Esophagus squamous epithelium (tissue), 5 donors: ENCODE measurements around the gene PEX1. TPM values are rescaled to one million over a fixed set of nuclear protein-coding genes. Genes with fewer than 3 reads are reported as not detected.

Source experiments
- DNase-seq: peaks from one replicate; lab custom pipeline; 2025; lab: John Stamatoyannopoulos, UW
- H3K27ac ChIP-seq, 4 donors: fragments of 200-600 bp; sonication (generic); one replicate each; pipeline ENCODE4 v1.5.1; 2016 to 2019; ENCODE audit warnings: mild to moderate bottlenecking in 1 of 4
- H3K27me3 ChIP-seq, 4 donors: fragments of 200-600 bp; sonication (generic); 1 replicate in 3 of 4; 2 replicates in 1 of 4; pipeline versions ENCODE4 v1.5.1 to v1.6.0; 2017 to 2021; ENCODE audit warnings: antibody characterized with exemption in 1 of 4
- H3K36me3 ChIP-seq, 3 donors: fragments of 200-600 bp; sonication (generic); one replicate each; pipeline ENCODE4 v1.5.1; 2016 to 2019
- H3K4me1 ChIP-seq, 3 donors: fragments of 200-600 bp; sonication (generic); one replicate each; pipeline ENCODE4 v1.5.1; 2017 to 2019
- H3K4me3 ChIP-seq, 4 donors: fragments of 200-600 bp; sonication (generic); 1 replicate in 3 of 4; 2 replicates in 1 of 4; pipeline ENCODE4 v1.5.1; 2016 to 2019; ENCODE audit warnings: mild to moderate bottlenecking in 2 of 4, moderate library complexity in 1 of 4
- H3K9me3 ChIP-seq, 3 donors: fragments of 200-600 bp; sonication (generic); one replicate each; pipeline ENCODE4 v1.5.1; 2016 to 2019
- POLR2A ChIP-seq, 4 donors: fragments of 450-650 bp; IDR thresholded peaks; one replicate each; pipeline ENCODE4 v1.6.1; 2017; ENCODE audit warnings: antibody characterized with exemption in 4 of 4, mild to moderate bottlenecking in 4 of 4, moderate library complexity in 3 of 4
- WGBS, 2 donors: methylation state at CpG; one replicate each; pipeline ENCODE4 v1.1.5; 2018; 5-methylcytosine and 5-hydroxymethylcytosine counted together
- intact Hi-C: fragments of 100-400 bp; cut with DNase I; formaldehyde crosslinking; loops from one replicate; pipeline ENCODE4 v1.15.0; 2022
- total RNA-seq, 4 donors: library from RNA; depleted of rRNA; stranded (reverse); fragments of >200 nt; gene quantifications; one replicate each; pipeline ENCODE4 v1.1.0, GENCODE V29; 2016
- TF ChIP-seq, protein P1 (sequence below), 6 experiments: fragments of 450-650 bp in 4 of 6; fragments of 200-600 bp in 2 of 6; sonication (generic) in 2 of 6; IDR thresholded peaks; one replicate each; pipeline ENCODE4 v1.5.1; 2016 to 2019; ENCODE audit warnings: antibody characterized with exemption in 6 of 6, mild to moderate bottlenecking in 4 of 6, moderate library complexity in 4 of 6
- donor health status: DM: yes; HTN: yes; CAD: no.

The PEX1 gene
- total RNA-seq, 4 donors from 2014 or later = 9.3 to 25.0 (median 13.2) TPM

- Histone ChIP-seq H3K4me3 (no peak overlapping the region), H3K27ac (no peak overlapping the region), H3K36me3 (peaks cover 0 to 76% (median 0%) of the 10 kb centered on the region in 3 donors), H3K4me1 (no peaks in the 10 kb centered on the region), H3K9me3 (no peaks in the 10 kb centered on the region), H3K27me3 (no peaks in the 10 kb centered on the region)
- no peak for DNase-seq
- TF ChIP-seq POLR2A (IDR thresholded peaks at IDR 0.05) = no peak
- TF ChIP-seq, protein P1, sequence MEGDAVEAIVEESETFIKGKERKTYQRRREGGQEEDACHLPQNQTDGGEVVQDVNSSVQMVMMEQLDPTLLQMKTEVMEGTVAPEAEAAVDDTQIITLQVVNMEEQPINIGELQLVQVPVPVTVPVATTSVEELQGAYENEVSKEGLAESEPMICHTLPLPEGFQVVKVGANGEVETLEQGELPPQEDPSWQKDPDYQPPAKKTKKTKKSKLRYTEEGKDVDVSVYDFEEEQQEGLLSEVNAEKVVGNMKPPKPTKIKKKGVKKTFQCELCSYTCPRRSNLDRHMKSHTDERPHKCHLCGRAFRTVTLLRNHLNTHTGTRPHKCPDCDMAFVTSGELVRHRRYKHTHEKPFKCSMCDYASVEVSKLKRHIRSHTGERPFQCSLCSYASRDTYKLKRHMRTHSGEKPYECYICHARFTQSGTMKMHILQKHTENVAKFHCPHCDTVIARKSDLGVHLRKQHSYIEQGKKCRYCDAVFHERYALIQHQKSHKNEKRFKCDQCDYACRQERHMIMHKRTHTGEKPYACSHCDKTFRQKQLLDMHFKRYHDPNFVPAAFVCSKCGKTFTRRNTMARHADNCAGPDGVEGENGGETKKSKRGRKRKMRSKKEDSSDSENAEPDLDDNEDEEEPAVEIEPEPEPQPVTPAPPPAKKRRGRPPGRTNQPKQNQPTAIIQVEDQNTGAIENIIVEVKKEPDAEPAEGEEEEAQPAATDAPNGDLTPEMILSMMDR (IDR thresholded peaks at IDR 0.05) = no peak
- intact Hi-C loops = no loop called here
These were observed 32.3 kb upstream of the PEX1 start for GRCh38 chr7:92560602-92561001.

GRCh38 chr7:92557808-92558362 is 29.6 kb upstream of the PEX1 start:
- Histone ChIP-seq H3K27ac (no peak overlapping the region), H3K4me3 (no peak overlapping the region), H3K27me3 (no peaks in the 10 kb centered on the region), H3K36me3 (peaks cover 0 to 49% (median 0%) of the 10 kb centered on the region in 3 donors), H3K9me3 (no peaks in the 10 kb centered on the region), H3K4me1 (no peaks in the 10 kb centered on the region)
- 77 to 80% methylated on average over 7 of the region's 7 CpGs for WGBS, 2 donors
- no peak for DNase-seq
- TF ChIP-seq, protein P1 (IDR thresholded peaks at IDR 0.05) = no peak
- no peak for TF ChIP-seq POLR2A (IDR thresholded peaks at IDR 0.05)
- intact Hi-C loops = no loop called here

- TF ChIP-seq POLR2A (IDR thresholded peaks at IDR 0.05) = no peak
- H3K27me3 ChIP-seq = no peaks in the 10 kb centered on the region
- H3K4me1 ChIP-seq = no peaks in the 10 kb centered on the region
- no peaks in the 10 kb centered on the region for H3K9me3 ChIP-seq
- H3K4me3 ChIP-seq = no peak overlapping the region
- H3K27ac ChIP-seq = no peak overlapping the region
- H3K36me3 ChIP-seq = peaks cover 0 to 43% (median 0%) of the 10 kb centered on the region in 3 donors
- intact Hi-C loops = no loop called here
- DNase-seq = no peak
- 69 to 82% methylated on average over 2 of the region's 2 CpGs for WGBS, 2 donors
These were observed 28.9 kb upstream of the PEX1 start for GRCh38 chr7:92557249-92557648.

DNA sequence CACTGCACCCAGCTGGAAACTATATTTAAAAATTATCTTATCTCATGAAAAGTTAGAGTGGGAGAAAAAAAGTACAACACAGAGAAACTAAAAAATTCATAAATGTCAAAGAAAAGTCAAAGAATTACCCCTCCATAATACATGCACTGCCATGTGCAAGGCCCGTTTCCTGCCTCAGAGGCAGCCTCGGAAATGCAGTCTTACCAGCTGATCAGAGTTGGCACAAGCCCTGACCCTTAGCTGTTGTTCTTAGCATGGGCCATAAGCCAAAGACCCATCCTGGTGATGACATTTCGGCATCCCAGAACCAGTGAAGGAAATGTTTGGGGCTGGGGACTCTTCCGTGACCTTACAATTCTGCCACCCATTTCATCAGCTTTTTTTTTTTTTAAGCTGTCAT is 21.9 kb upstream of the PEX1 start:
- Histone ChIP-seq H3K27me3 (no peaks in the 10 kb centered on the region), H3K36me3 (no peaks in the 10 kb centered on the region), H3K9me3 (no peaks in the 10 kb centered on the region), H3K4me1 (no peaks in the 10 kb centered on the region), H3K4me3 (no peak overlapping the region), H3K27ac (no peak overlapping the region)
- intact Hi-C loops = no loop called here
- 64 to 66% methylated on average over 4 of the region's 4 CpGs for WGBS, 2 donors
- no peak for DNase-seq
- TF ChIP-seq, protein P1 (IDR thresholded peaks at IDR 0.05) = no peak
- no peak for TF ChIP-seq POLR2A (IDR thresholded peaks at IDR 0.05)

GRCh38 chr7:92547579-92547978 is 19.3 kb upstream of the PEX1 start:
- WGBS, 2 donors = 90 to 91% methylated on average over 3 of the region's 6 CpGs
- TF ChIP-seq, protein P1 (IDR thresholded peaks at IDR 0.05) = no peak
- no peak for TF ChIP-seq POLR2A (IDR thresholded peaks at IDR 0.05)
- Histone ChIP-seq H3K36me3 (no peaks in the 10 kb centered on the region), H3K27me3 (no peaks in the 10 kb centered on the region), H3K27ac (no peak overlapping the region), H3K4me1 (no peaks in the 10 kb centered on the region), H3K9me3 (no peaks in the 10 kb centered on the region), H3K4me3 (no peak overlapping the region)
- no peak for DNase-seq
- intact Hi-C loops = no loop called here
